NCI-H526 treated with DMSO at 0.1 percent for 48 hours (cell line): ENCODE results near the gene MRPS7.
A peak's percentile ranks its signal among the peaks of the same experiment; 100 is the strongest.
"Not testable (repeated sequence)": the region's sequence is repeated elsewhere in the genome, so short reads cannot be mapped to it uniquely, and the experiment has no call there.

ENCODE experiments used
- DNase-seq: peaks from one replicate; lab custom pipeline; 2025; lab: John Stamatoyannopoulos, UW

The MRPS7 gene

DNA sequence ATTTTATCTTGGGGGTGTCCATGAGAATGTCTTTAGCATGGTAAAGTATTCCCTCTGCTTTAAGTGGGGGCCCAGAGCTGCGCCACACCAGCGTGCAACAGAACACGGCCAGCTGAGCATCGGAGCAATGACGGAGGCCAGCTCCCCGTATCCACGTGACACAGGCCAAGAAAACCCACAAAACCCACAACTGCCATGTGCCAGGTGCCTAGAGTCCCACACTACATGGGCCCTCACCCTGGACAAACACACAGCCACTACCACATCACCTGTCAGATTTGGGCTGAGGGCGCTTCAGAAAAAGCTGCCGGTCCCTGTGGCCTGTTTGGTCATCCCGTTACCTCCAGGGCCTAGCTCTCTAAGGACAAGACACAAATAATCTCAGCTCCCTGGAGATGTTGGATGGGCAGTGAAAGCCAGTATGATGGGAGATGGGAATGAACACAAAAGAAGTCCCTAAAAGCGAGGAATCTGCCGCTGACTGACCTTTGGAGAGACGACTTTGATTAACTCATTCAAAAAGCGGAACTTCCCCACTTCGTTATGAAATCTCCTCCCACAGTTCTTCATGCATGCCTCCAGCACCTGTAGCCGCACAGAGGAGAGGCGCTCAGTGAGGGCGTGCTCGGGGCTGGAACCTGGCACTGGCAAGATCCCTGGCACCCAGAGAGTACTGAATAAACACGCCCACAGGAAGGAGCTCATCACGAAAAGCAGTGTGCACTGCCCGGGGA is 17.4 kb upstream of the MRPS7 start:
- no peak for DNase-seq

DNA sequence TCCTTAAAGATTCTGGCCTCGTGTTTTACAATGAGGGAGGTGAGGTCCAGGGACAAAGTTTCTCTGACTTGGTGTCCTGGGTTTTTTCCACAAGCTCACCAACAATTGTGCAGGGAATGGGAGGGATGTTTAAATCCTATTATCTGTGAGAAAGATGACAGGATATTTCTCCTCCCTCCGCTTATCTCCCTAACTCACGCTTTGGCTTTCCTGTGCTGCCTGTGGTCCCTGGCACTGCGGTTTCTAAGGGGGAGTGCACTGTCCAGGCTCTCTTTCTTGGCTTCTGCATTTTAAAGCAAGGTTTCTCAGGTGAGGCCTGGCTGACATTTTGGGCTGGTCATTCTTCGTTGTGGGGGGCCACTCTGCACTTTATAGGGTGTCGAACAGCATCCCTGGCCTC is 16.7 kb upstream of the MRPS7 start:
- DNase-seq: no peak

GRCh38 chr17:75246404-75246803 is 15.3 kb upstream of the MRPS7 start:
- DNase-seq: no peak

- DNase-seq: no peak
Observed at GRCh38 chr17:75249564-75249963, 12.1 kb upstream of the MRPS7 start.

GRCh38 chr17:75250009-75250471 is 11.6 kb upstream of the MRPS7 start:
- no peak for DNase-seq

DNA sequence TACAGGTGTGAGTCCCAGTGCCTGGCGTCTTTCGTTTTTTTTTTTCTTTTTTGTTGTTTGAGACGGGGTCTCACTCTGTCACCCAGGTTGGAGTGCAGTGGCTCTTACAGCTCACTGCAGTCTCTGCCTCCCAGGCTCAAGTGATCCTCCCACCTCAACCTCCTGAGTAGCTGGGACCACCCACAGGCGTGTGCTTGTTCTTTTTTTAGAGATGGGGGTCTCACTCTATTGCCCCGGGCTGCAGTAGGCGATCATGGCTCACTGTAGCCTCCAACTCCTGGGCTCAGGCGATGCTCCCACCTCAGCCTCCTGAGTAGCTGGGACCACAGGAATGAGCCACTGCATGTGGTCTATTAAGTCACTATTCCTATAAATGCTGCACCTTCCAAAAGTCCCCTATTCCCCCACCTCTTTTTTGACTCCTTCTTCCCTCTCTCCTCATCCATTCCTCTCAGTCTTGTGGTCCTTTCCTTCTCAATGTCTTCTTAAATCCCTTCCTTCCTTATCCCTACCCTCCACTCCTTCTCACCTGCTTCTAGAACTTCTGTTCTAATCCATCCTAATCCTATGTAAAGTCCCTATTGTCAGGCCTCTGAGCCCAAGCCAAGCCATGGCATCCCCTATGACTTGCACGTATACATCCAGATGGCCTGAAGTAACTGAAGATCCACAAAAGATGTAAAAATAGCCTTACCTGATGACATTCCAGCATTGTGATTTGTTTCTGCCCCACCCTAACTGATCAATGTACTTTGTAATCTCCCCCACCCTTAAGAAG is 9.5 kb upstream of the MRPS7 start:
- DNase-seq: no peak

DNA sequence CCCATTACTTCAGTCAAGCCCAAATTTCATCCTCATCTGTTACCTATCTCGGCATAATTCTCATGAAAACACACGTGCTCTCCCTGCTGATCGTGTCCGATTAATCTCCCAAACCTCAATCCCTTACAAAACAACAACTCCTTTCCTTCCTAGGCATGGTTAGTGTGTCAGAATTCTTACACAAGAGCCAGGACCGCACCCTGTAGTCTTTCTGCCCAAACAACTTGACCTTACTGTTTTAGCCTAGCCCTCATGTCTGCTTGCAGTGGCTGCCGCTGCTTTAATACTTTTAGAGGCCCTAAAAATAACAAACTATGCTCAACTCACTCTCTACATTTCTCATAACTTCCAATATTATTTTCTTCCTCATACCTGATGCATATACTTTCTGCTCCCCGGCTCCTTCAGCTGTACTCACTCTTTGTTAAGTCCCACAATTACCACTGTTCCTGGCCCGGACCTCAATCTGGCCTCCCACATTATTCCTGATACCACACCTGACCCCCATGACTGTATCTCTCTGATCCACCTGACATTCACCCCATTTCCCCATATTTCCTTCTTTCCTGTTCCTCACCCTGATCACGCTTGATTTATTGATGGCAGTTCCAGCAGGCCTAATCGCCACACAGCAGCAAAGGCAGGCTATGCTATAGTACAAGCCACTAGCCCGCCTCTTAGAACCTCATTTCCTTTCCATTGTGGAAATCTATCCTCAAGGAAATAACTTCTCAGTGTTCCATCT is 5.6 kb upstream of the MRPS7 start:
- DNase-seq: not testable (repeated sequence)

- DNase-seq: not testable (repeated sequence)
Observed at GRCh38 chr17:75257228-75257627, 4.5 kb upstream of the MRPS7 start.

DNA sequence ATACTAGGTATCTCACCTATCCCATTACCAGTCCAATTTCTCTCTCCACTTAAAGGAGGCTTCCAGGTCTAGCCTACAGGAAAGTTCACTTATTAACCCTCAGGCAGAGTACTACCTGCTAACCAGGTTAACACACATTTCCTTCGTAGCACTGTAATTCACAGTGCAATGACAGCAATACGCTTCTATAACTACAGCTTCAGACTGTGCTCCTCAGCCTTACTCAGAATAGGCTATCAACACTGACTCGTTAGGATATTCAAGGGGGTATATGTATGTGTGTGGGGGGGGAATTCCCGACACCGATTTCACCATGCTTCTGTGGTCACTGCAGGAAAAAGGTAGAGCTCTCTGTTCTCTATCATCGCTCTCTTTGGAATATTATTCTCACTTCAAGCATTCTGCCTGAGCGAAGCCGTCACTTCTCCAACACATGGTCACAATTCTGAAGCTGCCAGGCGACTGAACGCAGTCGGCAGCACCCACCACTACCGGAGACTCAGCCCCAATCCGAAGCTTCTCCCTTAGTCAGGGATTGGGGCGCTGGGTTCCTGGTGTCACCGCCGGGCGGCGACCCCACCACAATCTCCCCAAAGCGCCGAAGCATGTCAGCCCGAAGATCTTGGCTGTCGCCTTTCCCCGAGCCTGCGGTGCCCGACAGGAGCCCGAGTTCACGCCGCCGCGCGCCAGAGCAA is 891 bp upstream of the MRPS7 start:
- DNase-seq: peak; percentile 4

GRCh38 chr17:75262112-75262606 is 480 bp downstream of the MRPS7 start:
- no peak for DNase-seq

- no peak for DNase-seq
Observed at GRCh38 chr17:75263055-75263454, 1.4 kb downstream of the MRPS7 start.

DNA sequence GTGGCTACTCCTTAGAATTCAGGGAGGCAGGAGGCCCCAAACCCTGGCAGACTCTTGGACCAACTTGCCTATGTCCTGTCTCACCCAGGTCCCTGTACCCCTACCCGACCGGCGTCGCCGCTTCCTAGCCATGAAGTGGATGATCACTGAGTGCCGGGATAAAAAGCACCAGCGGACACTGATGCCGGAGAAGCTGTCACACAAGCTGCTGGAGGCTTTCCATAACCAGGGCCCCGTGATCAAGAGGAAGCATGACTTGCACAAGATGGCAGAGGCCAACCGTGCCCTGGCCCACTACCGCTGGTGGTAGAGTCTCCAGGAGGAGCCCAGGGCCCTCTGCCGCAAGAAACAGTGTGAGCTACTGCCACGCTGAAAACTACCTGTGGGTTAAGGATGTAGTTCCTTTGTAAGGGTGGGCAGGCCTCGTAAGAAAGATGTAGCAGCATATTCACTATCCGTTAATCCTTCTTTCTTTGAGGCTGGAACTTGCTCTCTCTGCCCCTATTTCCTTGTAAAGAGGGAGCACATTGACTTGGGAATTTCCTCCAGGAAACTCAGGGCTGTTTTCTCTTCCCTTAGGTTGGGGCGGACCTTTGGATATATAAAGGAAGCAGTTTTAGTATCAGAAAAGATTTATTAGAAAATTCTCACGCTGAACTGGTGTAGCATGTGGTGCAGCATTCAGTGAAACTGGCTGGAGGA is 4.1 kb downstream of the MRPS7 start:
- no peak for DNase-seq

DNA sequence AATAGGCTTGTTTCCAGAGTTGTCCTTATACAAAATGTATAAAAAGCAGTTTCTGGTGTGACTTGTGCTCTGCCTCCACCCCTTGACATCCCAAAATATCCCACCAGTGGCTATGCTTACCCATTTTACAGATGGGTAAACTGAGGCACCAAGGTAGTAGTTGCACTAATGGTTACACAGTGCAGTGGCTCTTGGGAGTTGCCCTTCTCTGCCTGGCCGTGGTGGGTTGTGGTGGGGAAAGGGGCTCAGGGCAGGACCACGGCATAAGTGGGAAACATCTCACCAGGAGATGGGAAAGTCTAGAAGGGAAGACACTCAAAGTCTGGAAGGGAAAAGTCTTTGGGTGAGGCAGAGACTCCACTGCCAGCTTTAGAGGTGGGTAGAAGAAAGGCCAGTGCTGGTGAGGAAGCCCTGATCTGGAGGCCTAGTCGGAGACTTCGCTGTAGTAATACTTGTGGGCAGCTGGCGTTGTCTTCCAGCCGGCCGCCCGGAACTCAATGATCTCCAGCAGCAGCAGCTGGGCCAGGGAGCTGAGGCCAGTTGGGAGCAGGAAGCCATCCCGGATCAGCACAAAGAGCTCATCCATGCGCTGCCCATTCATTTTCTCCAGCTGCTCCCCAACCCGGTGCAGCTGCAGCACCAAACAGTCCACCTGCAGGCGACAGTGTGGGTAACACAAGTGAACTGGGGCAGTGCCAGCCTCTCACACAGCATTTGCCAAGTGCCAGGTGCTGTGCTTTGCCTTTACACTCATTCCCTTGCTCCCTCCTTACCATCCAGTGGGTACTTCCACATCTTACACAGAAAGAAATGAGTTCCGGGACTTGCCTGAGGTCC is 4.9 kb downstream of the MRPS7 start:
- DNase-seq: no peak

GRCh38 chr17:75267153-75267410 is 5.4 kb downstream of the MRPS7 start:
- DNase-seq: no peak

DNA sequence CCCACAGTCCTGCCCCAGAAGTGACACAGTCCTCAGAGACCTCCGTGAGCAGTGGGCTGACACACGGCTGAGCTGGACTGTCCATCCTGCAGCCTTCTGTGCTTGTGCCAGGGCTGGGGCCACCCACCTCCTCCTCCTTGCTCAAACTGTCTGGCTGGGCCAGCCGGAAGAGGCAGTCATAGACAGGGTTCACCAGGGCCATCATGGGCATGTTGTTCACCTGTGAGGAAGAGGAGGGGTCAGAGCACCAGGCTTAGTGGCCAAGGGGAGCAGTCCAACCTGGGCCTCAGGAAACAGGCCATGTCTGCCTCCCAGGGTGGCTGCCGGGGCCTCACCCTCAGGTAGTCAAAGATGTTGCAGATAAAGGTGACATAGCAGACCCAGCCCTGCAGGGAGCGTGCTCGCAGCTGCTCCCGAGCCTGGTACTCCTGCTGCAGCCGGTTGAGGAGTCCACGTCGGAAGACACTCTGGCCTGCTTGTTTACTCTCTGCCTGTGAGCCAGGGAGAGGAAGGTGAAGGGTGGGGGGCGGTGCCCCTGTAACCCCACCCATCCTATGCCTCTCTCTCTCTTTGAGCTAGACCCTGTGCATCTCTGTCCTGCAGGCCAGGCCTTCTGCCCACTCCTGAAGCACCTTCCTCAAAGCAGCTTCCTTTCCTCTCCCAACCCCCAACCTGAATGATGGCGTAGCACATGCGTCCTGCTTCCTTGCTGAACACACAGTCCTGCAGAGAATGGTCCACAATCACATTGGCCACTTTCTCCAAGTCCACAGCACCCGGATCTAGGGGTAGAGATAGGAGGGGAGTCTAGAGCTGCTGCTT is 5.9 kb downstream of the MRPS7 start:
- peak; percentile 15 for DNase-seq

- no peak for DNase-seq
Observed at GRCh38 chr17:75269844-75270217, 8.2 kb downstream of the MRPS7 start.

DNA sequence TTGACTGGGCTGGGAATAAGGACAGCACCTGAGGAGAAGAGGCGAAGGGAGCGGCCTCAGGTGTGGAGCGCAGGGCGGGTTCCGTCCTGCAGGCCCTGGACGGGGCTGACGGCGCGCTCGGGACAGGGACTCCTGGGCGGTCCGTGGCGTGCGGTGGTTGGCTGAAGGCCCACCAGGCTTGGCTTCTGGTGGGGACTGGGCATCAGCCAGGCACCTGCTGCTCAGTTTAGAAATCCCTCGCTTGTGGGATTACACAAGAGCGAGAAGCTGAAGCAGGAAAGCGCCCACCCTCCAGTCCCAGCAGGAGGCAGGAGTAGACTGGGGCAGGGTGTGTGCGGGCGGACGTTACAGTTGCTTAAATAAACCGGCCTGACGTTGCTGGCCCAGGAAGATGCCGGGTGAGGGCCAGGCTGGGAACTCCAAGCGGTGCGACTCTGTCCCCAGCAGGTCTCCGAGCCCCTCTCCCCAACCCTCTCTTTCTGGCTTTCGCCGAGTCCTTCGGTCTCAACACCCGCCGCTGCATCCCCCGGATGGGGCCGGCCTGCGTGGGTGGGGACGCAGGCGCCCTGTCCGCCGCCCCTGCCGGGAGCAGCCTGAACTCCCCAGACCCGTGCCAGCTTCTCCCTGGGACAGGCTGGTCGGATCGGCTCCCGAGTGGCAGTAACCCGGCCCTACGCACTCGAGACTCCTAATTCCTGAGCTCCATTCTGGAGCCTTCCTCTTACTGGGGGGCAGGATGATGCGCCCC is 8.7 kb downstream of the MRPS7 start:
- DNase-seq: peak; percentile 64

DNA sequence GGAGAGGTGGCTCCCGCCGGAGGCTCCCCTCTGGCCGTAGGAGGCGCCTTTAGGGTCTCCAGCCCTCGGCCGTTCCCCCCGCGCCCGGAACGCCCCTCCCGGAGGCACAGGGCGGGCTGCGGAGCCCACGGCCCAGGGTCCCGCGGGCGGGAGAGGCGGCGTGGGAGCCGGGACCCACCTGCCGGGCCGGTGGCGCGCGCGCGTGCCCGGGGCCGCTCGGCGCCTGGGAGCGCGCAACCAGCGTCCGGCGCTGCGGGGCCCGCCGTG is 9.2 kb downstream of the MRPS7 start, which contains the start of gene MIF4GD:
Gene MIF4GD, minus strand, starts transcription at position 266 of the 267 bp plus-strand sequence. CDS start 1,036 bp downstream, outside the sequence.
- DNase-seq: no peak
